Transverse colon (tissue), 4 donors: ENCODE measurements around the gene GNL2. TPM values are rescaled to one million over a fixed set of nuclear protein-coding genes. Genes with fewer than 3 reads are reported as not detected.
A peak's percentile ranks its signal among the peaks of the same experiment; 100 is the strongest.

Experiments
- DNase-seq: peaks from one replicate; pipeline ENCODE4 v3.0.0-alpha.2; 2019
- H3K27ac ChIP-seq, 4 donors: fragments of 200-600 bp; sonication (generic); 2 replicates each; pipeline ENCODE4 v1.5.1; 2016 to 2018; ENCODE audit warnings: inconsistent platforms in 4 of 4
- H3K27me3 ChIP-seq: fragments of 200-600 bp; sonication (generic); 2 replicates; pipeline ENCODE4 v1.5.1; 2017; ENCODE audit warnings: inconsistent platforms
- H3K36me3 ChIP-seq, 4 donors: fragments of 200-600 bp; sonication (generic); 2 replicates each; pipeline ENCODE4 v1.5.1; 2017 to 2019; ENCODE audit warnings: inconsistent platforms in 4 of 4
- H3K4me1 ChIP-seq, 4 donors: fragments of 200-600 bp; sonication (generic); 2 replicates each; pipeline ENCODE4 v1.5.1; 2017 to 2020; ENCODE audit warnings: inconsistent platforms in 4 of 4
- H3K4me3 ChIP-seq, 4 donors: fragments of 200-600 bp; sonication (generic); 1 replicate in 1 of 4; 2 replicates in 3 of 4; pipeline versions ENCODE4 v1.5.1 to v1.6.1; 2017 to 2019; ENCODE audit warnings: inconsistent platforms in 4 of 4
- H3K9me3 ChIP-seq, 2 donors: fragments of 200-600 bp; sonication (generic); 2 replicates each; pipeline ENCODE4 v1.5.1; 2017 to 2019; ENCODE audit warnings: inconsistent platforms in 2 of 2
- CTCF ChIP-seq, 5 experiments: fragments of 200-600 bp in 3 of 5; fragments of 450-650 bp in 2 of 5; sonication (generic) in 3 of 5; IDR thresholded peaks; 1 replicate in 2 of 5; 2 replicates in 3 of 5; pipeline ENCODE4 v1.5.1; 2016 to 2017; ENCODE audit warnings: antibody characterized with exemption in 5 of 5, inconsistent platforms in 3 of 5, mild to moderate bottlenecking in 2 of 5, moderate library complexity in 1 of 5
- EP300 ChIP-seq: sonication (generic); formaldehyde crosslinking; IDR thresholded peaks from one replicate; pipeline ENCODE4 v1.6.1; 2017; ENCODE audit warnings: antibody characterized with exemption, low read depth
- POLR2A ChIP-seq: fragments of 450-650 bp; IDR thresholded peaks from one replicate; pipeline ENCODE4 v1.6.1; 2016; ENCODE audit warnings: antibody characterized with exemption, mild to moderate bottlenecking, moderate library complexity
- POLR2AphosphoS5 ChIP-seq, 3 donors: sonication (generic); formaldehyde crosslinking; IDR thresholded peaks; one replicate each; pipeline ENCODE4 v1.6.1; 2016; ENCODE audit warnings: antibody characterized with exemption in 3 of 3
- WGBS, 2 donors: methylation state at CpG; one replicate each; pipeline ENCODE4 v1.1.5; 2018; ENCODE audit warnings: low coverage in 1 of 2; 5-methylcytosine and 5-hydroxymethylcytosine counted together
- in situ Hi-C, 4 donors: fragments of 200-750 bp; cut with MboI; loops; one replicate each; pipeline versions ENCODE4 v1.15.0 to v1.15.1; 2017; ENCODE audit warnings: low sequenced_read_pairs in 3 of 4, low pct_ligation_motif_present in 1 of 4, low pct_unique_long_range_greater_than_20kb in 1 of 4
- intact Hi-C: fragments of 100-400 bp; cut with DNase I; formaldehyde crosslinking; loops from one replicate; pipeline ENCODE4 v1.15.1; 2023; ENCODE audit warnings: low total_unique reads
- total RNA-seq, 4 donors: library from RNA; depleted of rRNA; stranded (reverse); fragments of >200 nt; gene quantifications; one replicate each; pipeline ENCODE4 v1.1.0, GENCODE V29; 2016

The GNL2 gene
- total RNA-seq, 4 donors from 2014 or later, result 33.5 to 58.4 (median 43.0) TPM

DNA sequence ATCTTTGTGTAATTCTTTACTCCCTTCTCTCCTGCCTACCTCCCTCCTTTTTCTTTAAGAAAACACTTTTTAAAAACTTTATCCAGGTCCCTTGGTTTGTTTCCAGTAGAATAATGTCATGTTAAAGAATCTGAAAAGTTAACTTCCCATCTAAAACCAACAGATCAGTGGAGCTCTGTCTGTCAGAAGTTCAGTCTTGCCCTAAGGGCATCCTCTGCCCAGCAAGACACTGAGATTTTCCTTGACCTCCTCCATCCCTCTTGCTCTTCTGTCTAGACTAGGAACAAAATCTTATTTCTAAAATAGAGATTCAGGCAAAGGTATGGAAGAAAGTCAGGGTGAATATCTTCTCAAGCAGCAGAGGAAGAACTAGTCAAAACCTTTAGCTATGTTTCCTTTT is 5.7 kb upstream of the GNL2 start:
- TF ChIP-seq EP300 (no peak), CTCF (IDR thresholded peaks at IDR 0.05) (no peak), POLR2AphosphoS5 (IDR thresholded peaks at IDR 0.05) (no peak), POLR2A (no peak)
- H3K27me3 ChIP-seq, result peaks cover 5% of the 10 kb centered on the region
- DNase-seq, result no peak
- H3K36me3 ChIP-seq, result no peaks in the 10 kb centered on the region
- intact Hi-C loops (loop anchor here (5.0 kb wide), 1 partner anchor 81 kb away; no protein-coding TSS in a partner anchor), in situ Hi-C loops (loop anchor here in 2 of 4 donors (10.0 kb wide), 1 partner anchor 83 kb away; no protein-coding TSS in a partner anchor)
- H3K9me3 ChIP-seq, result no peaks in the 10 kb centered on the region
- no peak overlapping the region for H3K4me3 ChIP-seq
- no peak overlapping the region for H3K27ac ChIP-seq
- peaks cover 0 to 8% (median under 1%) of the 10 kb centered on the region in 4 donors for H3K4me1 ChIP-seq

GRCh38 chr1:37599940-37600339 is 4.2 kb upstream of the GNL2 start:
- Histone ChIP-seq H3K4me3 (no peak overlapping the region), H3K36me3 (no peaks in the 10 kb centered on the region), H3K9me3 (no peaks in the 10 kb centered on the region), H3K27ac (no peak overlapping the region), H3K4me1 (peaks cover 3 to 8% (median 4%) of the 10 kb centered on the region in 4 donors), H3K27me3 (peaks cover 5% of the 10 kb centered on the region)
- intact Hi-C loops (loop anchor here (5.0 kb wide), 1 partner anchor 82 kb away; no protein-coding TSS in a partner anchor), in situ Hi-C loops (loop anchor here (5.0 to 10.0 kb wide), 4 partner anchors 77 to 255 kb away; partner anchors contain the start of gene MTF1 (in 1 of the 4))
- WGBS, 2 donors, result 65% methylated on average over 5 of the region's 5 CpGs; no CpG with 5 or more reads in 1 of the 2 donors
- TF ChIP-seq POLR2A (no peak), CTCF (IDR thresholded peaks at IDR 0.05) (no peak), POLR2AphosphoS5 (IDR thresholded peaks at IDR 0.05) (no peak), EP300 (no peak)
- no peak for DNase-seq

DNA sequence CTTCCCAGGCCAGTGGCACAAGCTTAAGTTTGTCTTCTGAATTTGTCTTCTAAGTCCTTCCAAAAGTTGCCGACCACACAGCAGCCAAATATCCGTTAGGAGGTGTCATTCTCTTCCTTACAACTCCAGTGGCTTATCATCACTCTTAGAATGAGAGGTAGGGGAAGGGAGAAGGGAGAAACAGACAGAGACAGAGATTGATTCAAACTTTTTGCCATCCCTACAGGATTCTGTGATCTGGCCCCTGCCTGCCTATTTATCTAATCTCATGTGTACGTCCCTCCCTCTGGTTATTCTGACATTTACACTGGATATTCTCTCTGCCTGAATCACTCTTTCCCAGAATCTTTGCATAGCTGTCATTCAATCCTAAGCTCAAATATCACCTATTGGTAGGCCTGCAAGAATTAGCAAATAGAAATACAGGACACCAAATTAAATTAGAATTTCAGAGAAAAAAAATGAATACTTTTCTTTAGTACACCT is 488 bp upstream of the GNL2 start:
- peak overlapping the region; percentile 81 to 89 (median 85) for H3K27ac ChIP-seq
- WGBS, 2 donors, result 0% methylated on average over 3 of the region's 3 CpGs; no CpG with 5 or more reads in 1 of the 2 donors
- intact Hi-C loops, result no loop called here
- TF ChIP-seq EP300, result no peak
- no peak for TF ChIP-seq POLR2A
- TF ChIP-seq POLR2AphosphoS5 (IDR thresholded peaks at IDR 0.05), result no peak
- no peak for TF ChIP-seq CTCF (IDR thresholded peaks at IDR 0.05)
- DNase-seq, result no peak
- no peaks in the 10 kb centered on the region for H3K27me3 ChIP-seq
- H3K4me1 ChIP-seq, result peaks cover 14 to 19% (median 14%) of the 10 kb centered on the region in 4 donors
- peak overlapping the region in 3 of 4 donors; percentile 49 to 75 (median 62) for H3K4me3 ChIP-seq
- H3K36me3 ChIP-seq, result peaks cover 0 to 14% (median 7%) of the 10 kb centered on the region in 4 donors
- no peaks in the 10 kb centered on the region for H3K9me3 ChIP-seq
- in situ Hi-C loops, result loop anchor here in 2 of 4 donors (5.0 to 10.0 kb wide), 3 partner anchors 81 to 259 kb away; partner anchors contain the start of gene MTF1 (in 1 of the 2)

DNA sequence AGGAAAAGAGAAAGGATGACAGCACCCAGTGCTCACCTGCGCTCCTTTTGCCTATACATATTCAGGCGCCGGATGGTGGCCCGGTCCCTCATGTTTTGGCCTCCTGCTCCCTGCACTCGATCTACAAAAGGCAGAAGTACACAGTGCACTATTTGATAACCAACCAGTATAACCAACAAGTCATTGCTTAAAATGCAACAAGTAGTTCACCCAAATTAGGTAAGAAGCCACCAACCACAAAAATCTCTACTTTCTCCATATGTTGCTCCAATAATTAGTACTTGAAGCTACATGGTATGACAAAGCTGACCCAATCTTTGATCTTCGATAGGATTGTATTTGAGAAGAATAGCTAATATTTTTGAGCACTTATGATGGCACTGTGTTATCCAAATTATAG is 2.0 kb downstream of the GNL2 start:
- 94 to 96% methylated on average over 4 to 6 of the region's 6 CpGs for WGBS, 2 donors
- TF ChIP-seq CTCF (IDR thresholded peaks at IDR 0.05) (no peak), POLR2A (no peak), POLR2AphosphoS5 (IDR thresholded peaks at IDR 0.05) (no peak), EP300 (no peak)
- Histone ChIP-seq H3K9me3 (no peaks in the 10 kb centered on the region), H3K27me3 (no peaks in the 10 kb centered on the region), H3K4me3 (no peak overlapping the region), H3K4me1 (peaks cover 14 to 19% (median 14%) of the 10 kb centered on the region in 4 donors), H3K36me3 (peaks cover 0 to 36% (median 17%) of the 10 kb centered on the region in 4 donors), H3K27ac (no peak overlapping the region)
- DNase-seq, result no peak
- intact Hi-C loops, result no loop called here
- in situ Hi-C loops, result loop anchor here in 1 of 4 donors (10.0 kb wide), 1 partner anchor 261 kb away; the partner anchor contains the start of gene MTF1
